Measurements from ENCODE around the gene VCAN. TPM values are rescaled to one million over a fixed set of nuclear protein-coding genes. Genes with fewer than 3 reads are reported as not detected.

VCAN gene
- total RNA-seq, 2 donors from 2014 or later = 0.14 to 0.51 TPM

GRCh38 chr5:83516377-83516776 is 44.8 kb downstream of the VCAN start:
- no peak overlapping the region for H3K27ac Mint-ChIP-seq
- H3K27me3 Mint-ChIP-seq (ENCODE audit: low read depth) = no peaks in the 10 kb centered on the region
- H3K4me1 Mint-ChIP-seq (ENCODE audit: low read depth) = no peaks in the 10 kb centered on the region
- DNase-seq (no peak), ATAC-seq (replicated peaks in 1 of 2) (no peak)
- no peaks in the 10 kb centered on the region for H3K9me3 Mint-ChIP-seq
- H3K36me3 Mint-ChIP-seq (ENCODE audit: insufficient read depth in 2 of 2) = no peaks in the 10 kb centered on the region
- no peak overlapping the region for H3K4me3 Mint-ChIP-seq

- DNase-seq (no peak), ATAC-seq (replicated peaks in 1 of 2) (no peak)
- Mint-ChIP-seq H3K4me1 (ENCODE audit: low read depth) (no peaks in the 10 kb centered on the region), H3K36me3 (ENCODE audit: insufficient read depth in 2 of 2) (no peaks in the 10 kb centered on the region), H3K27ac (no peak overlapping the region), H3K9me3 (no peaks in the 10 kb centered on the region), H3K4me3 (no peak overlapping the region), H3K27me3 (ENCODE audit: low read depth) (no peaks in the 10 kb centered on the region)
These were observed 45.6 kb downstream of the VCAN start for GRCh38 chr5:83517072-83517687.

GRCh38 chr5:83517688-83518085 is 46.1 kb downstream of the VCAN start:
- Mint-ChIP-seq H3K27ac (no peak overlapping the region), H3K27me3 (ENCODE audit: low read depth) (no peaks in the 10 kb centered on the region), H3K4me1 (ENCODE audit: low read depth) (no peaks in the 10 kb centered on the region), H3K4me3 (no peak overlapping the region), H3K9me3 (no peaks in the 10 kb centered on the region), H3K36me3 (ENCODE audit: insufficient read depth in 2 of 2) (no peaks in the 10 kb centered on the region)
- DNase-seq = no peak
- no peak for ATAC-seq (replicated peaks in 1 of 2)

GRCh38 chr5:83518319-83519061 is 46.9 kb downstream of the VCAN start:
- Mint-ChIP-seq H3K36me3 (ENCODE audit: insufficient read depth in 2 of 2) (no peaks in the 10 kb centered on the region), H3K4me1 (ENCODE audit: low read depth) (no peaks in the 10 kb centered on the region), H3K27me3 (ENCODE audit: low read depth) (peaks cover 2% of the 10 kb centered on the region), H3K4me3 (no peak overlapping the region), H3K27ac (no peak overlapping the region), H3K9me3 (no peaks in the 10 kb centered on the region)
- no peak for ATAC-seq (replicated peaks in 1 of 2)
- DNase-seq = no peak

GRCh38 chr5:83522446-83522845 is 50.9 kb downstream of the VCAN start:
- H3K27ac Mint-ChIP-seq = no peak overlapping the region
- DNase-seq (no peak), ATAC-seq (replicated peaks in 1 of 2) (no peak)
- no peak overlapping the region for H3K4me3 Mint-ChIP-seq
- H3K27me3 Mint-ChIP-seq (ENCODE audit: low read depth) = peaks cover 11% of the 10 kb centered on the region
- no peaks in the 10 kb centered on the region for H3K36me3 Mint-ChIP-seq (ENCODE audit: insufficient read depth in 2 of 2)
- no peaks in the 10 kb centered on the region for H3K4me1 Mint-ChIP-seq (ENCODE audit: low read depth)
- H3K9me3 Mint-ChIP-seq = no peaks in the 10 kb centered on the region

- H3K4me1 Mint-ChIP-seq (ENCODE audit: low read depth) = no peaks in the 10 kb centered on the region
- peaks cover 11% of the 10 kb centered on the region for H3K27me3 Mint-ChIP-seq (ENCODE audit: low read depth)
- H3K36me3 Mint-ChIP-seq (ENCODE audit: insufficient read depth in 2 of 2) = no peaks in the 10 kb centered on the region
- DNase-seq = no peak
- no peak for ATAC-seq (replicated peaks in 1 of 2)
- no peaks in the 10 kb centered on the region for H3K9me3 Mint-ChIP-seq
- no peak overlapping the region for H3K4me3 Mint-ChIP-seq
- no peak overlapping the region for H3K27ac Mint-ChIP-seq
These were observed 52.4 kb downstream of the VCAN start for GRCh38 chr5:83523929-83524328.

GRCh38 chr5:83524345-83524744 is 52.8 kb downstream of the VCAN start:
- Mint-ChIP-seq H3K9me3 (no peaks in the 10 kb centered on the region), H3K36me3 (ENCODE audit: insufficient read depth in 2 of 2) (no peaks in the 10 kb centered on the region), H3K4me3 (no peak overlapping the region), H3K27me3 (ENCODE audit: low read depth) (peaks cover 11% of the 10 kb centered on the region), H3K27ac (no peak overlapping the region), H3K4me1 (ENCODE audit: low read depth) (no peaks in the 10 kb centered on the region)
- DNase-seq = no peak
- no peak for ATAC-seq (replicated peaks in 1 of 2)

GRCh38 chr5:83524991-83525390 is 53.4 kb downstream of the VCAN start:
- Mint-ChIP-seq H3K36me3 (ENCODE audit: insufficient read depth in 2 of 2) (no peaks in the 10 kb centered on the region), H3K9me3 (no peaks in the 10 kb centered on the region), H3K27me3 (ENCODE audit: low read depth) (peaks cover 11% of the 10 kb centered on the region), H3K27ac (no peak overlapping the region), H3K4me3 (no peak overlapping the region), H3K4me1 (ENCODE audit: low read depth) (no peaks in the 10 kb centered on the region)
- DNase-seq (no peak), ATAC-seq (replicated peaks in 1 of 2) (no peak)

GRCh38 chr5:83526289-83526688 is 54.7 kb downstream of the VCAN start:
- H3K27ac Mint-ChIP-seq = no peak overlapping the region

GRCh38 chr5:83527221-83527620 is 55.7 kb downstream of the VCAN start:
- Mint-ChIP-seq H3K4me3 (no peak overlapping the region), H3K27me3 (ENCODE audit: low read depth) (peaks cover 11% of the 10 kb centered on the region), H3K36me3 (ENCODE audit: insufficient read depth in 2 of 2) (no peaks in the 10 kb centered on the region), H3K9me3 (no peaks in the 10 kb centered on the region), H3K27ac (no peak overlapping the region), H3K4me1 (ENCODE audit: low read depth) (no peaks in the 10 kb centered on the region)
- DNase-seq (no peak), ATAC-seq (replicated peaks in 1 of 2) (no peak)

More at GRCh38 chr5:83526289-83526688, 54.7 kb downstream of the VCAN start:
- Mint-ChIP-seq H3K36me3 (ENCODE audit: insufficient read depth in 2 of 2) (no peaks in the 10 kb centered on the region), H3K4me3 (no peak overlapping the region), H3K9me3 (no peaks in the 10 kb centered on the region), H3K4me1 (ENCODE audit: low read depth) (no peaks in the 10 kb centered on the region), H3K27me3 (ENCODE audit: low read depth) (peaks cover 11% of the 10 kb centered on the region)
- DNase-seq (no peak), ATAC-seq (replicated peaks in 1 of 2) (no peak)

GRCh38 chr5:83527722-83528438 is 56.3 kb downstream of the VCAN start:
- Mint-ChIP-seq H3K9me3 (no peaks in the 10 kb centered on the region), H3K36me3 (ENCODE audit: insufficient read depth in 2 of 2) (no peaks in the 10 kb centered on the region), H3K27me3 (ENCODE audit: low read depth) (peaks cover 11% of the 10 kb centered on the region), H3K27ac (no peak overlapping the region), H3K4me1 (ENCODE audit: low read depth) (no peaks in the 10 kb centered on the region), H3K4me3 (no peak overlapping the region)
- ATAC-seq (replicated peaks in 1 of 2) (no peak), DNase-seq (no peak)

GRCh38 chr5:83528439-83528769 is 56.9 kb downstream of the VCAN start:
- DNase-seq (no peak), ATAC-seq (replicated peaks in 1 of 2) (no peak)
- no peaks in the 10 kb centered on the region for H3K9me3 Mint-ChIP-seq
- H3K4me3 Mint-ChIP-seq = no peak overlapping the region
- no peaks in the 10 kb centered on the region for H3K36me3 Mint-ChIP-seq (ENCODE audit: insufficient read depth in 2 of 2)
- H3K4me1 Mint-ChIP-seq (ENCODE audit: low read depth) = no peaks in the 10 kb centered on the region
- H3K27ac Mint-ChIP-seq = no peak overlapping the region
- peaks cover 10% of the 10 kb centered on the region for H3K27me3 Mint-ChIP-seq (ENCODE audit: low read depth)

GRCh38 chr5:83530193-83530592 is 58.6 kb downstream of the VCAN start:
- no peak for DNase-seq
- Mint-ChIP-seq H3K9me3 (no peaks in the 10 kb centered on the region), H3K27ac (no peak overlapping the region), H3K27me3 (ENCODE audit: low read depth) (peaks cover 6% of the 10 kb centered on the region), H3K4me3 (no peak overlapping the region), H3K36me3 (ENCODE audit: insufficient read depth in 2 of 2) (no peaks in the 10 kb centered on the region), H3K4me1 (ENCODE audit: low read depth) (no peaks in the 10 kb centered on the region)
- ATAC-seq (replicated peaks in 1 of 2) = no peak

Data from activated T-cell treated with anti-CD3 and anti-CD28 coated beads, Interleukin-2, amount 50 U/mL, for 72 hours (primary cell).